GM23338 (cell line): Measurements from ENCODE around the gene ST6GALNAC1.

Source experiments
- EZH2 ChIP-seq: fragments of 200-600 bp; sonication (generic); IDR thresholded peaks from one replicate; pipeline ENCODE4 v1.8.0; 2017; ENCODE audit warnings: antibody characterized with exemption, mild to moderate bottlenecking, low read depth; ENCODE audit not compliant: unreplicated experiment
- JUNB ChIP-seq: IDR thresholded peaks from one replicate; pipeline ENCODE4 v1.6.1; 2016; ENCODE audit warnings: antibody characterized with exemption; ENCODE audit not compliant: unreplicated experiment
- POLR2AphosphoS5 ChIP-seq: IDR thresholded peaks from 2 replicates; pipeline ENCODE4 v1.6.1; 2016; ENCODE audit warnings: antibody characterized with exemption, low read depth
- TF ChIP-seq, protein P1 (sequence below): IDR thresholded peaks from one replicate; pipeline ENCODE4 v1.6.1; 2018; ENCODE audit warnings: antibody characterized with exemption; ENCODE audit not compliant: unreplicated experiment
- TF ChIP-seq, protein P2 (sequence below), 2 experiments: fragments of 200-600 bp in 1 of 2; sonication (generic) in 1 of 2; conservative IDR thresholded peaks; 2 replicates each; pipeline versions ENCODE4 v1.5.1 to v1.6.1; 2016 to 2017; ENCODE audit warnings: antibody characterized with exemption in 2 of 2, low read depth in 2 of 2, mild to moderate bottlenecking in 2 of 2, moderate library complexity in 1 of 2
- TF ChIP-seq, protein P3 (sequence below): IDR thresholded peaks from 2 replicates; pipeline ENCODE4 v1.6.1; 2016; ENCODE audit warnings: antibody characterized with exemption

DNA sequence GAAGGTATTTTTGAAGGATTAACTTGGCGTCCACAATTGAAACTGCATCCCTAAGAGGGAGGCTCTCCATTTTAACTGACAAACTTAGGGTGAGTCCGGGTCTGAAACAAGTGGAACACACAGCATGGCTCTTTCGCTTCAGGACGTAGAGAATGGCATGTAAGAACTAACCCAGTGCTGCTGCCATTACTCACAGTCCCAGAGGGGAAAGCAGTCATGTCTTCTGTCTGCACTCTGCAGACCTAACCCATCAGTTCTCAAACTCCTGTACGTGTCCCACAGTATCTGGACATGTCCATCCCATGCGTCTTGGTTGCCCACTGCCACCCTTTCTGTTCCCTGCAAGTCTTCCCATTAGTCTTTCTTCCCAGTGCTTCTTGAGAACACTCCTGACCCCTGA is 563 bp downstream of the ST6GALNAC1 start:
- TF ChIP-seq, protein P1, sequence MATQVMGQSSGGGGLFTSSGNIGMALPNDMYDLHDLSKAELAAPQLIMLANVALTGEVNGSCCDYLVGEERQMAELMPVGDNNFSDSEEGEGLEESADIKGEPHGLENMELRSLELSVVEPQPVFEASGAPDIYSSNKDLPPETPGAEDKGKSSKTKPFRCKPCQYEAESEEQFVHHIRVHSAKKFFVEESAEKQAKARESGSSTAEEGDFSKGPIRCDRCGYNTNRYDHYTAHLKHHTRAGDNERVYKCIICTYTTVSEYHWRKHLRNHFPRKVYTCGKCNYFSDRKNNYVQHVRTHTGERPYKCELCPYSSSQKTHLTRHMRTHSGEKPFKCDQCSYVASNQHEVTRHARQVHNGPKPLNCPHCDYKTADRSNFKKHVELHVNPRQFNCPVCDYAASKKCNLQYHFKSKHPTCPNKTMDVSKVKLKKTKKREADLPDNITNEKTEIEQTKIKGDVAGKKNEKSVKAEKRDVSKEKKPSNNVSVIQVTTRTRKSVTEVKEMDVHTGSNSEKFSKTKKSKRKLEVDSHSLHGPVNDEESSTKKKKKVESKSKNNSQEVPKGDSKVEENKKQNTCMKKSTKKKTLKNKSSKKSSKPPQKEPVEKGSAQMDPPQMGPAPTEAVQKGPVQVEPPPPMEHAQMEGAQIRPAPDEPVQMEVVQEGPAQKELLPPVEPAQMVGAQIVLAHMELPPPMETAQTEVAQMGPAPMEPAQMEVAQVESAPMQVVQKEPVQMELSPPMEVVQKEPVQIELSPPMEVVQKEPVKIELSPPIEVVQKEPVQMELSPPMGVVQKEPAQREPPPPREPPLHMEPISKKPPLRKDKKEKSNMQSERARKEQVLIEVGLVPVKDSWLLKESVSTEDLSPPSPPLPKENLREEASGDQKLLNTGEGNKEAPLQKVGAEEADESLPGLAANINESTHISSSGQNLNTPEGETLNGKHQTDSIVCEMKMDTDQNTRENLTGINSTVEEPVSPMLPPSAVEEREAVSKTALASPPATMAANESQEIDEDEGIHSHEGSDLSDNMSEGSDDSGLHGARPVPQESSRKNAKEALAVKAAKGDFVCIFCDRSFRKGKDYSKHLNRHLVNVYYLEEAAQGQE = no peak
- TF ChIP-seq, protein P2, sequence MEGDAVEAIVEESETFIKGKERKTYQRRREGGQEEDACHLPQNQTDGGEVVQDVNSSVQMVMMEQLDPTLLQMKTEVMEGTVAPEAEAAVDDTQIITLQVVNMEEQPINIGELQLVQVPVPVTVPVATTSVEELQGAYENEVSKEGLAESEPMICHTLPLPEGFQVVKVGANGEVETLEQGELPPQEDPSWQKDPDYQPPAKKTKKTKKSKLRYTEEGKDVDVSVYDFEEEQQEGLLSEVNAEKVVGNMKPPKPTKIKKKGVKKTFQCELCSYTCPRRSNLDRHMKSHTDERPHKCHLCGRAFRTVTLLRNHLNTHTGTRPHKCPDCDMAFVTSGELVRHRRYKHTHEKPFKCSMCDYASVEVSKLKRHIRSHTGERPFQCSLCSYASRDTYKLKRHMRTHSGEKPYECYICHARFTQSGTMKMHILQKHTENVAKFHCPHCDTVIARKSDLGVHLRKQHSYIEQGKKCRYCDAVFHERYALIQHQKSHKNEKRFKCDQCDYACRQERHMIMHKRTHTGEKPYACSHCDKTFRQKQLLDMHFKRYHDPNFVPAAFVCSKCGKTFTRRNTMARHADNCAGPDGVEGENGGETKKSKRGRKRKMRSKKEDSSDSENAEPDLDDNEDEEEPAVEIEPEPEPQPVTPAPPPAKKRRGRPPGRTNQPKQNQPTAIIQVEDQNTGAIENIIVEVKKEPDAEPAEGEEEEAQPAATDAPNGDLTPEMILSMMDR (conservative IDR thresholded peaks at IDR 0.05; ENCODE audit: low read depth in 2 of 2) = no peak
- TF ChIP-seq, protein P3, sequence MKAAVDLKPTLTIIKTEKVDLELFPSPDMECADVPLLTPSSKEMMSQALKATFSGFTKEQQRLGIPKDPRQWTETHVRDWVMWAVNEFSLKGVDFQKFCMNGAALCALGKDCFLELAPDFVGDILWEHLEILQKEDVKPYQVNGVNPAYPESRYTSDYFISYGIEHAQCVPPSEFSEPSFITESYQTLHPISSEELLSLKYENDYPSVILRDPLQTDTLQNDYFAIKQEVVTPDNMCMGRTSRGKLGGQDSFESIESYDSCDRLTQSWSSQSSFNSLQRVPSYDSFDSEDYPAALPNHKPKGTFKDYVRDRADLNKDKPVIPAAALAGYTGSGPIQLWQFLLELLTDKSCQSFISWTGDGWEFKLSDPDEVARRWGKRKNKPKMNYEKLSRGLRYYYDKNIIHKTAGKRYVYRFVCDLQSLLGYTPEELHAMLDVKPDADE = no peak
- TF ChIP-seq JUNB (no peak), EZH2 (no peak), POLR2AphosphoS5 (no peak)
